SK-N-SH (cell line): ENCODE results near the gene OBSCN. TPM values are rescaled to one million over a fixed set of nuclear protein-coding genes. Genes with fewer than 3 reads are reported as not detected.

Source experiments
- CTCF ChIA-PET: fragments of 300-600, 350-600 bp; formaldehyde crosslinking; extraction: SDS; loops from one replicate; lab custom pipeline; 2021; lab: Yijun Ruan, JAX
- POLR2A ChIA-PET: fragments of 350-600 bp; sonication (Branson Sonifier 250); formaldehyde crosslinking; extraction: SDS; loops from one replicate; lab custom pipeline; 2020; ENCODE audit warnings: antibody characterized with exemption, inconsistent platforms; lab: Yijun Ruan, JAX
- DNase-seq: peaks from one replicate; pipeline ENCODE4 v3.0.0; 2012
- H2AFZ ChIP-seq: fragments of 200-600 bp; sonication (generic); 2 replicates; pipeline ENCODE4 v1.8.1; 2016; ENCODE audit warnings: antibody characterized with exemption, mild to moderate bottlenecking, low read depth
- H3F3A ChIP-seq: fragments of 200-600 bp; sonication (generic); replicated peaks from 2 replicates; pipeline ENCODE3; 2016; ENCODE audit warnings: antibody characterized with exemption, mild to moderate bottlenecking; ENCODE audit not compliant: insufficient read depth
- H3K27ac ChIP-seq, 2 experiments: fragments of 200-500 bp in 1 of 2; fragments of 200-600 bp in 1 of 2; sonication (Bioruptor generic) in 1 of 2; sonication (generic), shearing (Covaris generic) in 1 of 2; 2 replicates each; pipeline versions ENCODE4 v1.5.1 to v1.6.1; 2014 to 2016; ENCODE audit warnings: low read depth in 2 of 2, inconsistent platforms in 1 of 2, low read length in 1 of 2, mild to moderate bottlenecking in 1 of 2, mixed read lengths in 1 of 2
- H3K27me3 ChIP-seq: fragments of 200-600 bp; sonication (generic), shearing (Covaris generic); 2 replicates; pipeline ENCODE4 v1.6.1; 2016; ENCODE audit warnings: mixed run types; ENCODE audit not compliant: insufficient read depth
- H3K36me3 ChIP-seq, 2 experiments: fragments of 200-500 bp in 1 of 2; fragments of 200-600 bp in 1 of 2; sonication (Bioruptor generic) in 1 of 2; sonication (generic) in 1 of 2; replicated peaks in 1 of 2; 2 replicates each; pipeline versions ENCODE3 to v1.5.1; 2014 to 2016; ENCODE audit warnings: low read length in 1 of 2, mild to moderate bottlenecking in 1 of 2; ENCODE audit not compliant: insufficient read depth in 2 of 2, control insufficient read depth in 1 of 2
- H3K4me1 ChIP-seq, 2 experiments: fragments of 200-500 bp in 1 of 2; fragments of 200-600 bp in 1 of 2; sonication (Bioruptor generic) in 1 of 2; sonication (generic), shearing (Covaris generic) in 1 of 2; 2 replicates each; pipeline versions ENCODE4 v1.5.1 to v1.6.1; 2014 to 2016; ENCODE audit warnings: low read depth in 1 of 2, low read length in 1 of 2, mixed run types in 1 of 2; ENCODE audit not compliant: insufficient read depth in 2 of 2, control insufficient read depth in 1 of 2
- H3K4me2 ChIP-seq: fragments of 200-600 bp; sonication (generic), shearing (Covaris generic); 2 replicates; pipeline ENCODE4 v1.6.1; 2017; ENCODE audit warnings: mixed run types
- H3K4me3 ChIP-seq, 2 experiments: fragments of 200-500 bp in 1 of 2; fragments of 200-600 bp in 1 of 2; sonication (Bioruptor generic) in 1 of 2; sonication (generic), shearing (Covaris generic) in 1 of 2; 2 replicates each; pipeline versions ENCODE4 v1.5.1 to v1.8.1; 2014 to 2016; ENCODE audit warnings: low read depth in 2 of 2, inconsistent platforms in 1 of 2, low read length in 1 of 2, mild to moderate bottlenecking in 1 of 2, mixed read lengths in 1 of 2, moderate library complexity in 1 of 2
- H3K79me2 ChIP-seq: fragments of 200-600 bp; sonication (generic); 2 replicates; pipeline ENCODE4 v1.8.1; 2017; ENCODE audit warnings: mild to moderate bottlenecking; ENCODE audit not compliant: insufficient read depth
- H3K9ac ChIP-seq: fragments of 200-600 bp; sonication (generic); 2 replicates; pipeline ENCODE4 v1.6.1; 2017; ENCODE audit warnings: mixed run types
- H3K9me2 ChIP-seq: fragments of 200-600 bp; sonication (generic); 2 replicates; pipeline ENCODE4 v1.6.1; 2017; ENCODE audit warnings: mixed run types
- H3K9me3 ChIP-seq: fragments of 200-600 bp; sonication (generic); 2 replicates; pipeline ENCODE4 v1.6.1; 2017; ENCODE audit warnings: mixed run types, mild to moderate bottlenecking, moderate library complexity
- H4K20me1 ChIP-seq: fragments of 200-600 bp; sonication (generic); 2 replicates; pipeline ENCODE4 v1.6.1; 2017; ENCODE audit warnings: mild to moderate bottlenecking, mixed run types; ENCODE audit not compliant: insufficient read depth
- CHD2 ChIP-seq: fragments of 150-350 bp; IDR thresholded peaks from 2 replicates; pipeline ENCODE4 v1.6.1; 2018; ENCODE audit warnings: low read length; ENCODE audit not compliant: partially characterized antibody
- EP300 ChIP-seq, 2 experiments: IDR thresholded peaks; 2 replicates each; pipeline versions ENCODE4 v1.4.0 to v1.6.1; 2012; ENCODE audit warnings: borderline replicate concordance in 1 of 2, low read depth in 1 of 2, low read length in 1 of 2
- EZH2phosphoT487 ChIP-seq: fragments of 200-600 bp; sonication (generic); IDR thresholded peaks from 2 replicates; pipeline ENCODE4 v1.6.1; 2017; ENCODE audit warnings: low read depth, mixed run types, mild to moderate bottlenecking, antibody characterized with exemption, moderate library complexity, borderline replicate concordance
- FOXJ3 ChIP-seq: sonication (generic); formaldehyde crosslinking; IDR thresholded peaks from 2 replicates; pipeline ENCODE4 v1.5.1; 2020; ENCODE audit warnings: mild to moderate bottlenecking, missing genetic modification reagents
- JUND ChIP-seq: IDR thresholded peaks from 2 replicates; pipeline ENCODE4 v1.4.0; 2012
- MEF2A ChIP-seq: IDR thresholded peaks from 2 replicates; pipeline ENCODE4 v1.4.0; 2012; ENCODE audit warnings: low read depth, borderline replicate concordance
- NRF1 ChIP-seq: IDR thresholded peaks from 2 replicates; pipeline ENCODE4 v1.6.1; 2012; ENCODE audit warnings: low read depth, mild to moderate bottlenecking, low read length
- YY1 ChIP-seq: IDR thresholded peaks from 2 replicates; pipeline ENCODE4 v1.4.0; 2012; ENCODE audit warnings: low read depth, mild to moderate bottlenecking
- WGBS: methylation state at CpG from one replicate; pipeline ENCODE4 v1.1.6; 2017; ENCODE audit warnings: low lambda C conversion rate; 5-methylcytosine and 5-hydroxymethylcytosine counted together
- polyA plus RNA-seq, 3 experiments: library from polyadenylated mRNA; depleted of rRNA; stranded (reverse); fragments of >200 nt; gene quantifications; 2 replicates each; pipeline ENCODE4 v1.2.3, GENCODE V29; 2012
- TF ChIP-seq, protein P1 (sequence below): fragments of 150-350 bp; IDR thresholded peaks from 2 replicates; pipeline ENCODE4 v1.6.1; 2016; ENCODE audit warnings: mild to moderate bottlenecking, low read depth, low read length
- TF ChIP-seq, protein P2 (sequence below): fragments of 150-350 bp; IDR thresholded peaks from 2 replicates; pipeline ENCODE4 v1.6.1; 2017; ENCODE audit warnings: antibody characterized with exemption, low read length, low read depth, borderline replicate concordance

The OBSCN gene
- polyA plus RNA-seq, 1 of the 3 experiments (the other 2 are of a cell fraction) = 4.0 TPM

DNA sequence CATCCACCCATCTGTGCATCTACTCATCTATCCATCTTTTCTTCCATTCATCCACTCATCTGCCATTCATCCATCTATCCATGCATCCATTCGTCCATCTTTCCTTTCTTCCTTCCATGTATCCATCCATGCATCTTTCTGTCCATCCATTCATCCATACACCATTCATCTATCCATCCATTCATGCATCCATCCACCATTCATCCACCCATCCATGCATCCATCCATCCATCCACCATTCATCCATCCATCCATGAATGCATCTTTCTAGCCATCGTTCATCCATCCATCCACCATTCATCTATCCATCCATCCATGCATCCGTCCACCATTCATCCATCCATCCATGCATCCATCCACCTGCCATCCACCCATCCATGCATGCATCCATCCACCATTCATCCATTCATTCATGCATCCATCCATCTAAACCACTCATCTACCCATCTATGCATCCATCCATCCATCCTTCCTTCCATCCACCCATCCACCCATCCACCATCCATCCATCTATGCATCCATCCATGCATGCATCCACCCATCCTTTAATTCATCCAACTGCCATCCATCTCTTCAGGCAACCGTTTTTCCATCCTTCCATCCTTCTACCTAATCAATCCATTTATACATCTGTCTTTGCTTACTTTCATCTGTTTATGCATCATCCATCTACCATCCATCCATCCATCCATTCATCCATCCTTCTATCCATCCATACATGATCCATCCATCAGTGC lies 111.7 kb downstream of the OBSCN start:
- DNase-seq = no peak

DNA sequence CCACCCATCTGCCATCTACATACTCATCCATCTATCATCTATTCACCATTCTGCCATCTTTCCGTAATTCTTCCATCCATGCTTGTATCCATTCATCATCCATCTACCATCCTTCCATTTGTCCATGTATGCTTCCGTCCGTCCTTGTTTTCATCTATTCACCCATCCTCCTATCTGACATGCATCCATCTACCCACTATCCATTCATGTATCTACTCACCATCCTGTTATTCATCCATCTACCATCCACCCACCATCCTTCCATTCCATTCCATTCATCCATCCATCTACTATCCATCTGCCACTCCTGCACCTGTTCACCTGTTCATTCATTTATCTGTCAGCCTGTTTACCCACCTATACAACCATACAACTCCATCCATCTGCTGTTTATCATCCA lies 112.5 kb downstream of the OBSCN start:
- H2AFZ ChIP-seq = no peak overlapping the region
- DNase-seq = no peak
- ChIA-PET POLR2A (no interaction called here), CTCF (no interaction called here)
- H3K9ac ChIP-seq = no peak overlapping the region
- H3K79me2 ChIP-seq = no peaks in the 10 kb centered on the region
- no peak overlapping the region for H3K27ac ChIP-seq
- H3K4me2 ChIP-seq = no peak overlapping the region
- H3F3A ChIP-seq = no peaks in the 10 kb centered on the region
- H3K4me3 ChIP-seq = no peak overlapping the region
- no peaks in the 10 kb centered on the region for H3K27me3 ChIP-seq
- no peaks in the 10 kb centered on the region for H3K4me1 ChIP-seq
- no peaks in the 10 kb centered on the region for H3K36me3 ChIP-seq
- TF ChIP-seq FOXJ3 (CRISPR knock-in tag) (no peak), JUND (no peak), NRF1 (no peak), EP300 (IDR thresholded peaks at IDR 0.05; ENCODE audit: borderline replicate concordance in 1 of 2, low read depth in 1 of 2, low read length in 1 of 2) (no peak), CHD2 (no peak)
- 73% methylated on average over 3 of the region's 3 CpGs for WGBS
- H4K20me1 ChIP-seq = no peaks in the 10 kb centered on the region
- no peaks in the 10 kb centered on the region for H3K9me2 ChIP-seq
- H3K9me3 ChIP-seq = no peaks in the 10 kb centered on the region

More for the DNA sequence above, 111.7 kb downstream of the OBSCN start:
- WGBS = 27% methylated on average over 4 of the region's 4 CpGs
- H3K27ac ChIP-seq = no peak overlapping the region
- H2AFZ ChIP-seq = no peak overlapping the region
- ChIA-PET CTCF (no interaction called here), POLR2A (no interaction called here)
- H4K20me1 ChIP-seq = no peaks in the 10 kb centered on the region
- no peaks in the 10 kb centered on the region for H3K9me3 ChIP-seq
- H3K4me2 ChIP-seq = no peak overlapping the region
- no peak overlapping the region for H3K9ac ChIP-seq
- H3K4me3 ChIP-seq = no peak overlapping the region
- TF ChIP-seq, protein P1, sequence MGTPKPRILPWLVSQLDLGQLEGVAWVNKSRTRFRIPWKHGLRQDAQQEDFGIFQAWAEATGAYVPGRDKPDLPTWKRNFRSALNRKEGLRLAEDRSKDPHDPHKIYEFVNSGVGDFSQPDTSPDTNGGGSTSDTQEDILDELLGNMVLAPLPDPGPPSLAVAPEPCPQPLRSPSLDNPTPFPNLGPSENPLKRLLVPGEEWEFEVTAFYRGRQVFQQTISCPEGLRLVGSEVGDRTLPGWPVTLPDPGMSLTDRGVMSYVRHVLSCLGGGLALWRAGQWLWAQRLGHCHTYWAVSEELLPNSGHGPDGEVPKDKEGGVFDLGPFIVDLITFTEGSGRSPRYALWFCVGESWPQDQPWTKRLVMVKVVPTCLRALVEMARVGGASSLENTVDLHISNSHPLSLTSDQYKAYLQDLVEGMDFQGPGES = no peak
- TF ChIP-seq YY1 (no peak), MEF2A (no peak), EZH2phosphoT487 (no peak)
- TF ChIP-seq, protein P2, sequence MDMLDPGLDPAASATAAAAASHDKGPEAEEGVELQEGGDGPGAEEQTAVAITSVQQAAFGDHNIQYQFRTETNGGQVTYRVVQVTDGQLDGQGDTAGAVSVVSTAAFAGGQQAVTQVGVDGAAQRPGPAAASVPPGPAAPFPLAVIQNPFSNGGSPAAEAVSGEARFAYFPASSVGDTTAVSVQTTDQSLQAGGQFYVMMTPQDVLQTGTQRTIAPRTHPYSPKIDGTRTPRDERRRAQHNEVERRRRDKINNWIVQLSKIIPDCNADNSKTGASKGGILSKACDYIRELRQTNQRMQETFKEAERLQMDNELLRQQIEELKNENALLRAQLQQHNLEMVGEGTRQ = no peak
- TF ChIP-seq, all 33 proteins: peak for 0
- no peaks in the 10 kb centered on the region for H3K36me3 ChIP-seq
- H3F3A ChIP-seq = no peaks in the 10 kb centered on the region
- H3K79me2 ChIP-seq = no peaks in the 10 kb centered on the region
- no peaks in the 10 kb centered on the region for H3K27me3 ChIP-seq
- H3K9me2 ChIP-seq = no peaks in the 10 kb centered on the region
- no peaks in the 10 kb centered on the region for H3K4me1 ChIP-seq
